DOHH2 (cell line): ENCODE data around the gene TMEM121B.

ENCODE experiments used
- H3F3A ChIP-seq: fragments of 200-600 bp; sonication (generic), shearing (Covaris generic); 2 replicates; pipeline ENCODE4 v1.6.0; 2016; ENCODE audit warnings: antibody characterized with exemption, mild to moderate bottlenecking; ENCODE audit not compliant: control insufficient read depth, insufficient read depth
- H3K27ac ChIP-seq: fragments of 200-600 bp; sonication (generic); 2 replicates; pipeline ENCODE4 v1.5.1; 2014; ENCODE audit warnings: low read depth, mild to moderate bottlenecking, low read length, moderate library complexity
- H3K27me3 ChIP-seq: fragments of 200-600 bp; sonication (generic); 2 replicates; pipeline ENCODE4 v1.6.1; 2014; ENCODE audit warnings: mild to moderate bottlenecking, low read length, mixed read lengths; ENCODE audit not compliant: control insufficient read depth
- H3K36me3 ChIP-seq: fragments of 200-600 bp; sonication (generic); 2 replicates; pipeline ENCODE4 v1.6.1; 2014; ENCODE audit warnings: mild to moderate bottlenecking, low read length, moderate library complexity, mixed read lengths; ENCODE audit not compliant: control insufficient read depth
- H3K4me1 ChIP-seq: fragments of 200-600 bp; sonication (generic); 2 replicates; pipeline ENCODE4 v1.6.1; 2014; ENCODE audit warnings: mild to moderate bottlenecking, low read length, mixed read lengths; ENCODE audit not compliant: control insufficient read depth
- H3K4me2 ChIP-seq: fragments of 200-600 bp; sonication (generic); 2 replicates; pipeline ENCODE4 v1.6.0; 2014; ENCODE audit warnings: mild to moderate bottlenecking, low read length, moderate library complexity
- H3K4me3 ChIP-seq: fragments of 200-600 bp; sonication (generic); 2 replicates; pipeline ENCODE4 v1.5.1; 2014; ENCODE audit warnings: mild to moderate bottlenecking, low read length, mixed read lengths
- H3K79me2 ChIP-seq: fragments of 200-600 bp; sonication (generic); 2 replicates; pipeline ENCODE4 v1.6.1; 2014; ENCODE audit warnings: mild to moderate bottlenecking, low read length, mixed read lengths; ENCODE audit not compliant: control insufficient read depth
- H3K9me2 ChIP-seq: fragments of 200-600 bp; sonication (generic); replicated peaks from 2 replicates; pipeline ENCODE4 v1.6.1; 2014; ENCODE audit warnings: mild to moderate bottlenecking, low read length, mixed read lengths; ENCODE audit not compliant: control insufficient read depth
- H3K9me3 ChIP-seq: fragments of 200-600 bp; sonication (generic); 2 replicates; pipeline ENCODE4 v1.6.1; 2014; ENCODE audit warnings: antibody characterized with exemption, low read length, mixed read lengths; ENCODE audit not compliant: control insufficient read depth, insufficient read depth
- H4K20me1 ChIP-seq: fragments of 200-600 bp; sonication (generic); 2 replicates; pipeline ENCODE4 v1.6.0; 2014; ENCODE audit warnings: low read depth, mild to moderate bottlenecking, antibody characterized with exemption, low read length, moderate library complexity; ENCODE audit not compliant: control insufficient read depth, insufficient read depth
- EZH2phosphoT487 ChIP-seq: fragments of 200-600 bp; sonication (generic); IDR thresholded peaks from 2 replicates; pipeline ENCODE4 v1.6.1; 2017; ENCODE audit warnings: borderline replicate concordance, mild to moderate bottlenecking, antibody characterized with exemption, low read length, moderate library complexity, mixed read lengths
- TF ChIP-seq, protein P1 (sequence below): fragments of 200-600 bp; sonication (generic); IDR thresholded peaks from one replicate; pipeline ENCODE4 v1.5.1; 2014; ENCODE audit warnings: antibody characterized with exemption, mild to moderate bottlenecking, low read depth, low read length; ENCODE audit not compliant: poor library complexity, severe bottlenecking

The TMEM121B gene

DNA sequence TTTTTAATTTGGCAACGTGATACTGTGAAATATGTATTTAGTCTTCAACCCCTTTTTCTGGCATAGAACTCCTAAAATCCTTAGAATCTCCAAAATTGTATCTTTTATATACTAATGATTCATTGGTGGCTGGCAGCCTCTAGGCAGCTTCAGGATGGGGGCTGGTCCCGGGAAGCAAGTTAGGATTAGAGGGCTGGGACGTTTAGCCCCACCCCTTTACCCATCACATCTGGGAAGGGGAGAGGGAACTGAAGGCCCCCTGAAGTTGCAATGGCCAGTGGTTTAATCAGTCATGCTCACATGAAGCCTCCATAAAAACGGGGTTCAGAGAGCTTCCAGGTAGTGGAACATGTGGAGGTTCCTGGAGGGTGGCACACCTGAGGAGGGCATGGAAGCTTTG lies 29.3 kb downstream of the TMEM121B start:
- Histone ChIP-seq H4K20me1 (peaks cover 11% of the 10 kb centered on the region; the same call in 1 of the 2 replicates), H3F3A (peaks cover 1% of the 10 kb centered on the region), H3K4me3 (no peak overlapping the region), H3K36me3 (no peaks in the 10 kb centered on the region), H3K4me2 (no peak overlapping the region), H3K27me3 (no peaks in the 10 kb centered on the region), H3K27ac (no peak overlapping the region), H3K9me2 (no peaks in the 10 kb centered on the region), H3K79me2 (peaks cover 56% of the 10 kb centered on the region), H3K9me3 (no peaks in the 10 kb centered on the region), H3K4me1 (peaks cover 38% of the 10 kb centered on the region)
- TF ChIP-seq EZH2phosphoT487 = no peak
- TF ChIP-seq, protein P1, sequence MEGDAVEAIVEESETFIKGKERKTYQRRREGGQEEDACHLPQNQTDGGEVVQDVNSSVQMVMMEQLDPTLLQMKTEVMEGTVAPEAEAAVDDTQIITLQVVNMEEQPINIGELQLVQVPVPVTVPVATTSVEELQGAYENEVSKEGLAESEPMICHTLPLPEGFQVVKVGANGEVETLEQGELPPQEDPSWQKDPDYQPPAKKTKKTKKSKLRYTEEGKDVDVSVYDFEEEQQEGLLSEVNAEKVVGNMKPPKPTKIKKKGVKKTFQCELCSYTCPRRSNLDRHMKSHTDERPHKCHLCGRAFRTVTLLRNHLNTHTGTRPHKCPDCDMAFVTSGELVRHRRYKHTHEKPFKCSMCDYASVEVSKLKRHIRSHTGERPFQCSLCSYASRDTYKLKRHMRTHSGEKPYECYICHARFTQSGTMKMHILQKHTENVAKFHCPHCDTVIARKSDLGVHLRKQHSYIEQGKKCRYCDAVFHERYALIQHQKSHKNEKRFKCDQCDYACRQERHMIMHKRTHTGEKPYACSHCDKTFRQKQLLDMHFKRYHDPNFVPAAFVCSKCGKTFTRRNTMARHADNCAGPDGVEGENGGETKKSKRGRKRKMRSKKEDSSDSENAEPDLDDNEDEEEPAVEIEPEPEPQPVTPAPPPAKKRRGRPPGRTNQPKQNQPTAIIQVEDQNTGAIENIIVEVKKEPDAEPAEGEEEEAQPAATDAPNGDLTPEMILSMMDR = no peak

DNA sequence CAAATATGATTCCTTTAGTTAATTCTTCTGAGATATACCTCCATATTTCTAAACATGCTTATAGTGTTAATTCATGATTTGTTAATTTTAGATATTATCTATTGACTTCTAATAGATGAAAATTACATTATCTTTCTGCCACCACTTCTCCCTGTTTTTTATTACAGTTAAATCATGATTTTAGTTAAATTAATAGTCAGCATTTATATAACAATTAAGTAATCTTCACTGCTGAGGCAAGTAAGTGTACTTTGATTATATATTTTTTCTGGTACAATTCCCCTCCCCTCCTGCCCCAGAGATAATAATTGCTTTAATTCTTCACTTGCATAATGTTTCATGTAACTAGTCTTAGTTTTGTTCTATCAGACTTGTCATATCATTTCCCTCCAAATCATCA lies 30.6 kb downstream of the TMEM121B start:
- H3K9me2 ChIP-seq = no peaks in the 10 kb centered on the region
- no peaks in the 10 kb centered on the region for H3K27me3 ChIP-seq
- no peak overlapping the region for H3K27ac ChIP-seq
- no peaks in the 10 kb centered on the region; the same call in 1 of the 2 replicates for H3F3A ChIP-seq
- H4K20me1 ChIP-seq = peaks cover 5% of the 10 kb centered on the region; the same call in 1 of the 2 replicates
- no peaks in the 10 kb centered on the region for H3K36me3 ChIP-seq
- H3K4me3 ChIP-seq = no peak overlapping the region
- no peak overlapping the region for H3K4me2 ChIP-seq
- TF ChIP-seq, protein P1 = no peak
- no peak for TF ChIP-seq EZH2phosphoT487
- H3K4me1 ChIP-seq = peaks cover 38% of the 10 kb centered on the region
- H3K79me2 ChIP-seq = peaks cover 62% of the 10 kb centered on the region
- H3K9me3 ChIP-seq = no peaks in the 10 kb centered on the region

DNA sequence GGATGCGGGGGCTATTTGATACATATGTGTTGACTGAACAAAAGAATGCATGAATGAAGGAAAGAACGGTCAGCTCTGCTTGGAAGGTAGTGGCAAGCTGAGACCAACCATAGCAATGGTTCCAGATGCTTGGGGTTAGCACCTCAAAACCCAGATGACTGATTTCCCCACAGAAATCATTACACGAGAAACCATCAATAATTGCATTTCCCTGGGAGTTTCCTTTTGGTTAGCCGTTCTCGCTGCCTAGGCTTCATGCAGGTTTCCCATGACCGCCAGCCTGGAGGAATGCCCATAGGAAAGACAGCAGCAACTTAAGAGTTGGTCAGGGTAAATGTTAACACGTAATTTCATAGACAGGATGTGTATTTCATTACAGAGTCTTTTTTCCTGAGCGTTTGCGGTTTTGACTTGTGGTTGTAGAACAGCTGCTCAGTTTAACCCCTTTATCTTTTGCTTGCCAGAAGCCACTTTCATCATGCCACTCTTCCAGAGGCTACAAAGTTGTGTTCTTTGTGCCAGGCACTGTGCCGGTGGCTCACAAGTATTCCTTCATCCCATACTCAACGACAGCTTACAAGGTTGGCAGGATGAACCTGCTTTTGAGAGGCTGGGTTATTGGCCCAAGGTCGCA lies 33.5 kb downstream of the TMEM121B start:
- no peak for TF ChIP-seq EZH2phosphoT487
- TF ChIP-seq, protein P1 = no peak
- Histone ChIP-seq H3K9me2 (no peaks in the 10 kb centered on the region), H3K4me1 (peaks cover 33% of the 10 kb centered on the region), H3K27me3 (no peaks in the 10 kb centered on the region), H3K4me2 (peak overlapping the region; percentile 86; the same call in 1 of the 2 replicates), H3K36me3 (peaks cover 3% of the 10 kb centered on the region; the same call in 1 of the 2 replicates), H3K9me3 (no peaks in the 10 kb centered on the region), H4K20me1 (peaks cover 5% of the 10 kb centered on the region; the same call in 1 of the 2 replicates), H3F3A (peaks cover 3% of the 10 kb centered on the region; the same call in 1 of the 2 replicates), H3K4me3 (no peak overlapping the region), H3K27ac (no peak overlapping the region), H3K79me2 (peaks cover 57% of the 10 kb centered on the region)
